GM19099 (cell line): Measurements from ENCODE around the gene FAM13A.

Experiments used
- POLR2A ChIP-seq: IDR thresholded peaks from 3 replicates; pipeline ENCODE4 v1.6.1; 2011; ENCODE audit warnings: low read depth; ENCODE audit not compliant: insufficient read length; ENCODE audit errors: extremely low read depth

Gene FAM13A

GRCh38 chr4:88718098-88718497, 338.9 kb downstream of the FAM13A start:
- TF ChIP-seq POLR2A: no peak

- TF ChIP-seq POLR2A: no peak
Measured at GRCh38 chr4:88713782-88714181, 343.2 kb downstream of the FAM13A start.

GRCh38 chr4:88709989-88710388, 347.0 kb downstream of the FAM13A start:
- TF ChIP-seq POLR2A: no peak

GRCh38 chr4:88706574-88706973, 350.4 kb downstream of the FAM13A start:
- TF ChIP-seq POLR2A: no peak

GRCh38 chr4:88705805-88706492, 351.0 kb downstream of the FAM13A start:
- TF ChIP-seq POLR2A: no peak

GRCh38 chr4:88705223-88705622, 351.8 kb downstream of the FAM13A start:
- TF ChIP-seq POLR2A: no peak

GRCh38 chr4:88702782-88703181, 354.2 kb downstream of the FAM13A start:
- TF ChIP-seq POLR2A: no peak

GRCh38 chr4:88698519-88698918, 358.5 kb downstream of the FAM13A start:
- no peak for TF ChIP-seq POLR2A

- TF ChIP-seq POLR2A: peak; percentile 41
Measured at GRCh38 chr4:88697588-88698329, 359.2 kb downstream of the FAM13A start, which contains the start of gene NAP1L5. TSS of gene NAP1L5 (minus strand) at chr4:88697829. CDS start at chr4:88697754, 75 bp downstream.

GRCh38 chr4:88697141-88697540, 359.8 kb downstream of the FAM13A start:
- TF ChIP-seq POLR2A: no peak

GRCh38 chr4:88696630-88697029, 360.4 kb downstream of the FAM13A start:
- TF ChIP-seq POLR2A: no peak

GRCh38 chr4:88693792-88694191, 363.2 kb downstream of the FAM13A start:
- no peak for TF ChIP-seq POLR2A

- no peak for TF ChIP-seq POLR2A
Measured at GRCh38 chr4:88690355-88690754, 366.6 kb downstream of the FAM13A start.

- TF ChIP-seq POLR2A: no peak
Measured at GRCh38 chr4:88681209-88681608, 375.8 kb downstream of the FAM13A start.
